Vagina (tissue), 2 donors: Measurements from ENCODE around the gene TRIM71. TPM values are rescaled to one million over a fixed set of nuclear protein-coding genes. Genes with fewer than 3 reads are reported as not detected.
"Not testable (repeated sequence)": the region's sequence is repeated elsewhere in the genome, so short reads cannot be mapped to it uniquely, and the experiment has no call there.

Experiments used
- DNase-seq, 2 donors: peaks; one replicate each; pipeline ENCODE4 v3.0.0-alpha.2; 2017; ENCODE audit errors: extremely low spot score in 2 of 2
- H3K27ac ChIP-seq: fragments of 200-600 bp; sonication (generic); one replicate; pipeline ENCODE4 v1.5.1; 2019
- H3K27me3 ChIP-seq: fragments of 200-600 bp; sonication (generic); one replicate; pipeline ENCODE4 v1.5.1; 2019
- H3K36me3 ChIP-seq, 2 donors: fragments of 200-600 bp; sonication (generic); one replicate each; pipeline ENCODE4 v1.5.1; 2017 to 2019
- H3K4me1 ChIP-seq: fragments of 200-600 bp; sonication (generic); one replicate; pipeline ENCODE4 v1.5.1; 2019
- H3K4me3 ChIP-seq, 2 donors: fragments of 200-600 bp; sonication (generic); 1 replicate in 1 of 2; 2 replicates in 1 of 2; pipeline ENCODE4 v1.5.1; 2016 to 2019
- H3K9me3 ChIP-seq: fragments of 200-600 bp; sonication (generic); one replicate; pipeline ENCODE4 v1.5.1; 2019
- POLR2A ChIP-seq, 2 donors: fragments of 450-650 bp; IDR thresholded peaks; one replicate each; pipeline ENCODE4 v1.6.1; 2017; ENCODE audit warnings: antibody characterized with exemption in 2 of 2, mild to moderate bottlenecking in 2 of 2, moderate library complexity in 2 of 2
- POLR2AphosphoS5 ChIP-seq, 2 donors: sonication (generic); formaldehyde crosslinking; IDR thresholded peaks; one replicate each; pipeline ENCODE4 v1.9.0; 2017; ENCODE audit warnings: antibody characterized with exemption in 2 of 2, mild to moderate bottlenecking in 2 of 2, low read depth in 1 of 2; ENCODE audit not compliant: insufficient read depth in 1 of 2
- intact Hi-C: fragments of 100-400 bp; cut with DNase I; formaldehyde crosslinking; loops from one replicate; pipeline ENCODE4 v1.15.1; 2023
- total RNA-seq: library from RNA; depleted of rRNA; stranded (reverse); fragments of >200 nt; gene quantifications from one replicate; pipeline ENCODE4 v1.2.3, GENCODE V29; 2016
- TF ChIP-seq, protein P1 (sequence below), 3 experiments: fragments of 450-650 bp in 2 of 3; fragments of 200-600 bp in 1 of 3; sonication (generic) in 1 of 3; IDR thresholded peaks; one replicate each; pipeline ENCODE4 v1.5.1; 2017 to 2019; ENCODE audit warnings: antibody characterized with exemption in 3 of 3, mild to moderate bottlenecking in 2 of 3, moderate library complexity in 2 of 3

TRIM71 gene
- total RNA-seq, 1 donor from 2014 or later: not detected

DNA sequence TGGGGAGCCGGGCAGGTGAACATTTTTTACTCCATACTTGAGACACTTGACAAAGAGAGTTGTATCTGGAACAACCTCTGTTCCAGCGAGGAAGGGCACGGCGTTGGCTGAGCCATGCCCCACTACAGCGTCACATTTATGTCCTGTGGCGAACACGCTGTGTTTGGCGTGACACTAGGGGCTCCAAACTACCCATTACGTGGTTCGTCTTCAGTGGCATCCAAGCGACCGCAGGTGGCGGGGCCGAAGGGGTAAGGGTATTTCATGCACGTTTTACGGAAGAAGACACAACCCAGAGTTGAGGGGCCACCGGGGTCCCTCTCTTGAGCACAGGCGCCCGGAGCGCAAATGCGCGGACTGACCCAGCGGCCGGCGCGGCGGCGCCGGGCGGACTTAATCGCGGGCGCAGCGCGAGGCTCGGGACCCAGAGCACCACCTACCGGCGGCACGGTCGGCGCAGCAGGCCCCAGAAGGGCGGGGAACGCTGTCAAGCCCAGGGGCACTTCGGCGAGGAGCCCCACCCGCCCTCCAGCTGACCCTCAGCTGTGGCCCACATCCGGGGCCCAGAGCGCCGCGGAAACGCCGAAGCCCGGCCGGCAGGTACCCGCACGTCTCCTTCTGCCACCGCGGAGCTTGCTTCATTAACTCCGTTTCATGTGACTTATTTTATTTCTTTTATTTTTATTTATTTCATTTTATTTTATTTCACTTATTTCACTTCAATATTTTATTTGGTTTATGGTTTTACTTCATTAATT, 36.4 kb upstream of the TRIM71 start:
- H3K27ac ChIP-seq: no peak overlapping the region
- no peak for DNase-seq

DNA sequence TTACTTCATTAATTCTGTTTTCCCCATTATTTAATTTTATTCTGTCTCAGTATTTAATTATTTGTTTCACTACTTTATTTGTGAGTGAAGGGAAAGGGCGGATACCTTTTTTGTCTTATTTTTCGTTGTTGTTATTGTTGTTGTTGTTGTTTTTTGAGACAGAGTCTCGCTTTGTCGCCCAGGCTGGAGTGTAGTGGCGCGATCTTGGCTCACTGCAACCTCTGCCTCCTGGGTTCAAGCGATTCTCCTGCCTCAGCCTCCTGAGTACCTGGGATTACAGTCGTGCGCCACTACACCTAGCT, 35.9 kb upstream of the TRIM71 start:
- DNase-seq, H3K9me3 ChIP-seq, H3K27ac ChIP-seq, intact Hi-C loops, H3K4me1 ChIP-seq, H3K27me3 ChIP-seq, H3K36me3 ChIP-seq: not testable (repeated sequence)
- H3K4me3 ChIP-seq: peak overlapping the region in 1 of 2 donors; percentile 47

More for the DNA sequence above, 36.4 kb upstream of the TRIM71 start:
- Histone ChIP-seq H3K27me3 (no peaks in the 10 kb centered on the region), H3K36me3 (no peaks in the 10 kb centered on the region), H3K9me3 (no peaks in the 10 kb centered on the region), H3K4me3 (peak overlapping the region; percentile 47), H3K4me1 (peaks cover 5% of the 10 kb centered on the region)
- intact Hi-C loops: no loop called here
- no peak for TF ChIP-seq POLR2A (IDR thresholded peaks at IDR 0.05)
- TF ChIP-seq, protein P1, sequence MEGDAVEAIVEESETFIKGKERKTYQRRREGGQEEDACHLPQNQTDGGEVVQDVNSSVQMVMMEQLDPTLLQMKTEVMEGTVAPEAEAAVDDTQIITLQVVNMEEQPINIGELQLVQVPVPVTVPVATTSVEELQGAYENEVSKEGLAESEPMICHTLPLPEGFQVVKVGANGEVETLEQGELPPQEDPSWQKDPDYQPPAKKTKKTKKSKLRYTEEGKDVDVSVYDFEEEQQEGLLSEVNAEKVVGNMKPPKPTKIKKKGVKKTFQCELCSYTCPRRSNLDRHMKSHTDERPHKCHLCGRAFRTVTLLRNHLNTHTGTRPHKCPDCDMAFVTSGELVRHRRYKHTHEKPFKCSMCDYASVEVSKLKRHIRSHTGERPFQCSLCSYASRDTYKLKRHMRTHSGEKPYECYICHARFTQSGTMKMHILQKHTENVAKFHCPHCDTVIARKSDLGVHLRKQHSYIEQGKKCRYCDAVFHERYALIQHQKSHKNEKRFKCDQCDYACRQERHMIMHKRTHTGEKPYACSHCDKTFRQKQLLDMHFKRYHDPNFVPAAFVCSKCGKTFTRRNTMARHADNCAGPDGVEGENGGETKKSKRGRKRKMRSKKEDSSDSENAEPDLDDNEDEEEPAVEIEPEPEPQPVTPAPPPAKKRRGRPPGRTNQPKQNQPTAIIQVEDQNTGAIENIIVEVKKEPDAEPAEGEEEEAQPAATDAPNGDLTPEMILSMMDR (IDR thresholded peaks at IDR 0.05): peak in 2 of 3 experiments; percentile 54 to 86
- no peak for TF ChIP-seq POLR2AphosphoS5 (IDR thresholded peaks at IDR 0.05; ENCODE audit: insufficient read depth in 1 of 2, low read depth in 1 of 2)

DNA sequence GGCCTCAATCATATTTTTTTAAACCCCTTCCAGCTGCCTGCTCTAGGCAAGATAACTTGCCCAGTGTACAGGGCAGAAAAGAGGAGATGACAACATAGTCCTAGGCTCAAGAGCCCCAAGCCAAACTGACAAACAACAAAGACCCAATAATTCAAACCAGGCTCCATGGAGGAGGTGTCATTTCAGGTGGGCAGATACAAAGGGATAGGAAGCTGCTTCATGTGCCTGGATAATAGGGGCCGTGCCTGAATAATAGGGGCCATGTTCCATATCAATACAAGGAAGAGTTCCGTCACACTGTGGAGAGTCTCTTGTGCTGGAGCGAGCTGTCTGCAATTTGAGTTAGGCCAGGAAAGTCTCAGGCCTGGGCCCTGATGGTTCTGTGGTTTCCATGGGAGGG, 35.4 kb upstream of the TRIM71 start:
- TF ChIP-seq, protein P1 (IDR thresholded peaks at IDR 0.05): no peak
- no peak for TF ChIP-seq POLR2AphosphoS5 (IDR thresholded peaks at IDR 0.05; ENCODE audit: insufficient read depth in 1 of 2, low read depth in 1 of 2)
- no peak for TF ChIP-seq POLR2A (IDR thresholded peaks at IDR 0.05)
- H3K4me3 ChIP-seq: no peak overlapping the region
- no peaks in the 10 kb centered on the region for H3K9me3 ChIP-seq
- peaks cover 5% of the 10 kb centered on the region for H3K4me1 ChIP-seq
- no peaks in the 10 kb centered on the region for H3K27me3 ChIP-seq
- intact Hi-C loops: no loop called here
- no peaks in the 10 kb centered on the region for H3K36me3 ChIP-seq
- DNase-seq: no peak
- no peak overlapping the region for H3K27ac ChIP-seq

DNA sequence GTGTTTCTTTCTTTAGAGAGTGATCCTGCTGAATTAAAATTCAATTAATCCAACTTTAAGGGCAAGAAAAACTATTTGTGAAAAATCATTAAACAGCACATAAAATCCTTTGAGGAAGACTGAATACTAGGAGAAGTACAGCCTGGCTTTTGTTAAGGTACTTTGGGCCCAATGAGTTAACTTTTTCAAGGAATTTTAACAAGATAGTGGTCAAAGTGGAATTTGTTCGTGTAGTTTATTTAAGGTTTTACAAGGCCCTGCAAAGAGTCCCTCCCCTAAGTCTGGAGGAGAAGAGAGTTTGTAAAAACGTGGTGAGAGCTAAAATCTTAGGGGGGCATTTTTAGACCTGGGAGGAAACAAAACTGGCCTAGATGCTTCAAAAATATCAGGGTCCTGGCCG, 26.0 kb upstream of the TRIM71 start:
- H3K36me3 ChIP-seq: no peaks in the 10 kb centered on the region
- H3K27ac ChIP-seq: no peak overlapping the region
- H3K27me3 ChIP-seq: no peaks in the 10 kb centered on the region
- no peaks in the 10 kb centered on the region for H3K9me3 ChIP-seq
- TF ChIP-seq POLR2A (IDR thresholded peaks at IDR 0.05) (no peak), POLR2AphosphoS5 (IDR thresholded peaks at IDR 0.05; ENCODE audit: insufficient read depth in 1 of 2, low read depth in 1 of 2) (no peak)
- TF ChIP-seq, protein P1 (IDR thresholded peaks at IDR 0.05): no peak
- no peak overlapping the region for H3K4me3 ChIP-seq
- DNase-seq: no peak
- no peaks in the 10 kb centered on the region for H3K4me1 ChIP-seq
- intact Hi-C loops: no loop called here

DNA sequence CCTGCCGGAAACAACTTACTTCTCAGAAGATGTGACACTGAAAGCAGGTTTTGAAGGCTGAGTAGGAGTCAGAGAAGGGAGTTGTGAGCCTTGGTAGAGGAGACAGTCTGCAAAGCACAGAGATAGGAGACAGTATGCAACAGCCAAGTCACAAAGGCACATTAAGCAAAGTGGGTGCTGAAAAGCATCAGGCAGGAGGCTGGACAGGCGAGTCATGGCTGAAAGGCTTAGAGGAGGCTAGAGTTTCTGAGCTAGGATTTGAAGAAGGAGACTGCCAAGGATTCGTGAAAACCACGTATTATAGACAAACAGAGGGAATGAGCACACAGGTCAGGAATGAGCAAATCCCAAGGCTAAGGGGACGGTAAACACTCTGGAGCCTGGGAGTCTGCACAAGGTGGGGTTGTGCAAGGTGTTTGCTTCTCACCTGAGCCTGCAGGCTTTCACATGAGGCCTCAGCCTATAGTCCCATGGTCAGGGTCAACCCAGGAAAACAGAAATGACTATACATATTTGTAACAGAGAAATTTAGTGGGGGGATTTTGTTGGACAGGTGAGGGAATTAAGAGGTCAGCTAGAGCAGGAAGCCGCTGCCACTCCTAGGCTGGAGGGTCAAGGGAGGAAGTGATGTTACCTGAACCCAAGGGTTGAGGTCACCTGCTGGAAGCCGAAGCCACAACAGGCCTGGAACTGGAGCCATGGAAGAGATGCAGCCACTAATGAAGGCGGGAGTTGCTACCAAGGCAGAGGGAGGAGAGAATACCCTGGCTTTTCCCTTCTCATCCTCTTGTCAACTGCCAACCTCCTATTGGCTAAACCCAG, 23.1 kb upstream of the TRIM71 start:
- H3K27ac ChIP-seq: no peak overlapping the region
- no peaks in the 10 kb centered on the region for H3K9me3 ChIP-seq
- H3K4me3 ChIP-seq: no peak overlapping the region
- intact Hi-C loops: no loop called here
- DNase-seq: no peak
- no peaks in the 10 kb centered on the region for H3K27me3 ChIP-seq
- H3K36me3 ChIP-seq: no peaks in the 10 kb centered on the region
- H3K4me1 ChIP-seq: no peaks in the 10 kb centered on the region
- TF ChIP-seq, protein P1 (IDR thresholded peaks at IDR 0.05): no peak
- TF ChIP-seq POLR2A (IDR thresholded peaks at IDR 0.05): no peak
- TF ChIP-seq POLR2AphosphoS5 (IDR thresholded peaks at IDR 0.05; ENCODE audit: insufficient read depth in 1 of 2, low read depth in 1 of 2): no peak

DNA sequence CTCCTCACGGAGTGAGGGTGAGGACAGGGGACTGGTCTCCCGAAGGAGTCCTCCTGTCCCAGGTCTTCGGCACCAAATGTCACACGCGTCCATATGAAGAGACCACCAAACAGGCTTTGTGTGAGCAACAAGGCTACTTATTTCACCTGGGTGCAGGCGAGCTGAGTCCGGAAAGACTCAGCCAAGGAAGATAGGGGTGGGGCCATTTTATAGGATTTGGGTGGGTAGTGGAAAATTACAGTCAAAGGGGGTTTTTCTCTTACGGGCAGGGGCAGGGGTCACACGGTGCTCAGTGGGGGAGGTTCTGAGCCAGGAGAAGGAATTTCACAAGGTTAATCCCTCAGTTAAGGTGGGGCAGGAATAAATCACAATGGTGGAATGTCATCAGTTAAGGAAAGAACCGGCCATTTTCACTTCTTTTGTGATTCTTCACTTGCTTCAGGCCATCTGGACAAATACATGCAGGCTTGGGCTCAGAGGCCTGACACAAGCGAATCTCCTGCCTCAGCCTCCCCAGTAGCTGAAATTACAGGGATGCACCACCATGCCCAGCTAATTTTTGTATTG, 21.3 kb upstream of the TRIM71 start:
- H3K36me3 ChIP-seq, DNase-seq, H3K9me3 ChIP-seq, H3K27ac ChIP-seq, H3K4me1 ChIP-seq, H3K4me3 ChIP-seq, H3K27me3 ChIP-seq, intact Hi-C loops: not testable (repeated sequence)
